IPS DF 4.7 (cell line): ENCODE measurements around the gene DRGX.

Experiments
- DNase-seq: peaks from one replicate; pipeline ENCODE4 v3.0.0-alpha.2; 2013; ENCODE audit warnings: low spot score; ENCODE audit errors: extremely low read depth

Gene DRGX

GRCh38 chr10:49395741-49396665, at the start of gene DRGX:
Gene DRGX (minus strand): TSS chr10:49396089. CDS start chr10:49395440, 649 bp downstream.
- no peak for DNase-seq

- DNase-seq: no peak
Observed at GRCh38 chr10:49444349-49444748, 48.5 kb upstream of the DRGX start.

DNA sequence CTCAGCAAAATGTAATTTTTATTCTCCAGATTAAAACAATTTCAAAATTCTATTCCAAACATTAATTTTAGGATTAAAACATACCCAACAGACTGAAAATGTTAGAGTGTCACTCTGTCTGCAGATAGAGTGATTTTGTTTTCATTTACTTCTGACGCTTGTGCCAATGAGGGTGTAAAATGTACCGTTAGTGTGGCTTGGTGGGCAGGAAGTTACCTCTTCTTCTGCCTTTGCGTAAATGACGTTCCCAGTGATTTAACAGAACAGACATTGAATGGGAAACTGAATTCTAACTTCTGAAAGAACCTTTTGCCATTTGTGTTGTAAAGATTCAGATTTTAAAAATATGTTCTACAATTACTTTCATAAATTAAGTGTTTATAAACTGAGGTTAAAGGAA, 47.0 kb upstream of the DRGX start:
- DNase-seq: no peak

- no peak for DNase-seq
Observed at GRCh38 chr10:49441488-49442476, 45.9 kb upstream of the DRGX start.

DNA sequence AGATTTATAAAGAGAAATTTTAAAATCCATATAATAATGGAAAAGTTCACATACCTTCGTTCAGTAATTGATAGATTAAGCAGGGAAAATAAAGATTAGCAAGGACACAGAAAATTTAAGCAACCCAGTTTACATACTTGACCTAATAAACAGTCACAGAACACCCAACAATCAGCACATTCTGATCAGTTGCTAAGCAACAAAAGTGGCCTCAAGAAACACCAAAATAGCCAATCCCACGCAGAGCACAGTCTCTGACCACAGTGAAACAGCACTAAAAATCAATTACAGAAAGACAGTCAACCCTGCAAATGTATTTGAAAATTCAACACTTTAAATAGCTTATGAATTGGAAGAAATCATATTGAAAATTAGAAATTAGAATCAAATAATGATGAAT, 39.3 kb upstream of the DRGX start:
- DNase-seq: no peak

DNA sequence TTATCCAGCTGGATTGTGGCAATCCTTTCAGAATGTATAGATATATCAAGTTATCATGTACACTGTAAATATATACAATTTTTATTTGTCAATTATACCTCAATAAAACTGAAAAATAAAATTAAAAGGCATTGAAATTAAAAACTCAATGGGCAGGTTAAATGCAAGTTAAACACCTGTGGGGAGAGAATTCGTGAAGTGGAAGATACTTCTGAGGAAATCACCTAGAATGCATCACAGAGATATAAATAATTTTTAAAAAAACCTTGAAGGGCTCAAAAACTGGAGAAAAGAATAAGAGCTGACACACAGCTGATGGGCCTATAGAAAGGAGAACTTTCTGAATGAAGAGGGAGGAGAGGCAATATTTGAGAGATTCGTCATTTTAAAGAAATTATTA, 37.2 kb upstream of the DRGX start:
- DNase-seq: no peak

GRCh38 chr10:49431426-49431825, 35.5 kb upstream of the DRGX start:
- no peak for DNase-seq

DNA sequence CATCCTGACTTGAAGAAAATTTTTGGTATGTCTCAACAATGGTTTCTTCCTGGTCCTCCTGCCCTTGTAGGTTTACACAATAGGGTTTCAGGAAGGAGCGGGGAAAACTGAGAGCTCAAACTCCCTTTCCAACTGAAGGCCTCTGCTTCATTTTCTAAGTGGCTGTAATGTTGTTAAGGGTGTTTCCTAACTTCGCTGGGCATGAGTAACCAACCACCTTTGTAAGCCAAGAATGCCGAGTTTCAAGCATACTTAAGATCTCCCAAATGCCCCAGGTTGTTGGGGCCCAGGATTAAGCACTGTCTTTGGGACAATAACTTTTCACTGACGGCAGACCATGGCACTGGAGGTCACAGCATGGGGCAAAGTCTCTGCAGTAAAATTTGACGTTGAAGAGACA, 33.6 kb upstream of the DRGX start:
- DNase-seq: no peak

DNA sequence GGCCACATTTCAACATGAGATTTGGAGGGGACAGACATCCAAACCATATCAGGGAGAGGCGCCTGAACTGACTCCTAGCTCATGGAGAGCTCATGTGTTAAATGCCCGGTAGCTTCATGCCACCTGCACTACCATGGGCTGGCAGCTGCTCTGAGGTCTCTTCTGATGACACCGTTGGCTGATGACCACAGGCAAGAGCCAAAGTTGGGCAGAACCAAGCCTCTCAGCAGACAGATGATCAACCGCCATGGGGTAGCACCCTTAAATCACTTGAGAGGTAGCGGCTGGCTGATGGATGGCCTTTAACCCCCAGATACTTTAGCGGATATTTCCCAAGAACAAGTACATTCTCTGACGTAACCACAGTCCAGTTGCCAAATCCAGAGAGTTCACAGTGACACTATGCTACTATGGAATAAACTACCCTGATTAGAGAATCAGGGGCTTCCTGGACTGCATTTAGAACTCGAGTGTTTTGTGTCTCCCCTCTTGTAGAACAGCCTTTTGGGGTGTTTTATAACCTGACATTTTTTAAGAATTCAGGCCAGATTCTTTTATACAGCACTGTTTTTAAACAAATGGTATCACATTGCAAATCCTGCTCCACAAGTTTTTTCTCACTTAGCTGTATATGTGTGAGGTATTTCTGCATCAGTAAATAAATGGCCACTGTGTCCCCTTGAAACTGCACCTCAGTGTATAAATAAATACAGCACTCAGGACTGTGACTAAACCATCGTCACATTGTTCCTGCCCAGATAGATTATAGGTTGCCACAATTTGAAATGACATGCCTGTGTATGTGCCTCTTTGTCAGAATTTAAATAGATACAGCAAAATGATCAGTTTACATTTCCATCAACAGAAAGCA, 30.8 kb upstream of the DRGX start:
- no peak for DNase-seq

DNA sequence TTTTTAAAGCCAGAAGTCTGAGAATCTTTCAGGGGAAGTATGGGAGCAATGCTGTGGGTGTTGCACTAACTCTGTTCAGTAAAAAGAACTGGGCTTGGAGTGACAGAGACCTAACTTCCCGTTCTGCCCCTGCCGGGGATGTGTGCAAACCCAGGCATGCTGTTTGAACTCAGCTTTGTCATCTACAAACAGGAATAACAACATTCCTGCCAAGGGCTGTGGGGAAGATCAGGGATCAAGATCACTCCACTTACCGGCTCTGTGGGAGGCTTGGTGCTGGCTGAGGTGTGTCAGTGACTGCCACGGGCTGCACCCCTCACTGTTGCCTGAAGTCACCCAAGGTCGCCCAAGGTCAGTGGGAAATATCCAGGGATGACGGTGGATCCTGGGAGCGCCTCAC, 23.1 kb upstream of the DRGX start:
- no peak for DNase-seq

- no peak for DNase-seq
Observed at GRCh38 chr10:49418328-49418727, 22.4 kb upstream of the DRGX start.

DNA sequence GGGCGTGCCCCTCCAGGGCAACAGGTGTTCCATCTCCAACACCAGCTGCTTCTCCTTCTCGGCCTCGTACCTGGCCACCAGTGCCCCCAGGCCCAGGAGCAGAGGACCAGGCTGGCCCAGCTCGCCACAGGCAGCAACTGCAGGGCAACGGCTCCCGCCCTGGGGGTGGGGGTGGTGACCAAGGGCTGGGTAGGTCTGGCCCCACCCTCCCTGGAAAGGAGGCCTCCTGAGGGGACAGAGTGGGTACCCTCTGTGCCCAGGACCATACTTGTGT, 22.1 kb upstream of the DRGX start:
- no peak for DNase-seq

DNA sequence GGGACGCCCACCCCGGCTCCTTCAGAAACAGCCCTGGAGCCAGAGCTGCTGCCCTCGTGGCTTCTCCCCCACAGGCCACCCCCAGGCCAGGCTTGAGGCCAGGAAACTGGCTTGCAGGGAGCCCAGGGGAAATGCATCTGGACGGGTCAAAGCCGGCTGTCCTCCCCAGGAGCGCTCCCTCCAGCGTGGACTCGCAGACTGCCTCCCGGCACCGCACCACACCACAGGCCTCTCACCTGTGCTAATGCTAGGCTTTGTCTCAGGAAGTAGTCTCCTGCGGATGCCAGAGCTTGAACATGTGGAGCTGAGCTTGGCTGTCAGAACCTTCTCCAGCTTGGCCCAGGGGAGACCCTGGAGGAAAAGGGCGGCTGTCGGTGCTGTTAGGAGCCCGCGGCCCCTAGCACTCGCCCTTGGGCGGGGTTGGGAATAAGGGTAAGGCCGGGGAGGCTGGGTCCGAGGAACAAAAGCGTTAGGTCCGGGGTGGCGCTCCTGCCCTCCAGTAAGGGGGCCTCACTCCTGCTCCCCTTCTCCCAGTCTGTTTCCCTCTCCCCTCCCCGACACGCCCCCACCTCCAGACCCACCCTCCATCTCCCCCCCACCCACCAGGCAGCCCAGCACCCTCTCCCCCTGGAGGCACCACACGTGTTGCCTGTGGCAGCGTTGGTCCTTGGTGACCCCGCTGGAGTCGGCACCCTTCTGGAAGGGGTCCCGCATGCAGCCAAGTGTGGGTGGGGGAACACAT, 21.6 kb upstream of the DRGX start:
- no peak for DNase-seq

DNA sequence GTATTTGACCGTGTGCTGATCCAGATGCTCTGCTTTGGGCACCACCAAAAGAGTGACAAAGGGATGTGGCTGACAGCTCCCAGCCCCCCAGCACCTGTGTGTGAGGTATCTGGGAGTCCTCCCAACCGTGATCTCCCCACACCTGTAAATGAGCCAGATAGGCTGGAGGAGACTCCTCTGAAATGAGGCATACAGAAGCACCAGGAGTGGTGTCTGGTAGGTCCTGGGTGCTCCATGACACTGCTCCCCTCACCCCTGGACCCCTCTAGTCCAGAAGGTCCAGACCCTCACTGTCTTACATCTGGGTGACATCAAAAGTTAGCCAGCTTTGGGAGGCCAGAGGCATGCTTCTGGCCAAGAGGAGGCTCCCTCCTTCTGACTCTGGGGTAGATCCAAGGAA, 20.0 kb upstream of the DRGX start:
- no peak for DNase-seq

DNA sequence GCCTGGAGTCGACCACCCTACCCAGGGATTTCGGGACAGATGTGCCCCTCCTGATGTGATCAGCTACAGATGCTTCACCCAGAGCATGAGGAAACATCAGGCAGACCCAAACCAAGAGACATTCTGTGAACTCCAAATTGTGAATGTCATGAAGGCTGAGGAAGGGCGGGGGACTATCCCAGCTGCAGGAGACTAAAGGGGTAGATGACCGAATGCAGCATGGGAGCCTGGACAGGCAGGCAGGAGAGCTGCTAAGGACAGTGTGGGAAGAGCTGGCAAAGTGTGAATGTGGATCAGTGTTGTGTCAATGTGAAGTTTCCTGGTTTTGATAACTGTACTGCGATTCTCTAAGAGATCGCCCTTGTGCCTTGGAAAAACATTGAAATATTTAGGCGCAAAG, 19.2 kb upstream of the DRGX start:
- DNase-seq: no peak

- DNase-seq: no peak
Observed at GRCh38 chr10:49414496-49414895, 18.6 kb upstream of the DRGX start.

DNA sequence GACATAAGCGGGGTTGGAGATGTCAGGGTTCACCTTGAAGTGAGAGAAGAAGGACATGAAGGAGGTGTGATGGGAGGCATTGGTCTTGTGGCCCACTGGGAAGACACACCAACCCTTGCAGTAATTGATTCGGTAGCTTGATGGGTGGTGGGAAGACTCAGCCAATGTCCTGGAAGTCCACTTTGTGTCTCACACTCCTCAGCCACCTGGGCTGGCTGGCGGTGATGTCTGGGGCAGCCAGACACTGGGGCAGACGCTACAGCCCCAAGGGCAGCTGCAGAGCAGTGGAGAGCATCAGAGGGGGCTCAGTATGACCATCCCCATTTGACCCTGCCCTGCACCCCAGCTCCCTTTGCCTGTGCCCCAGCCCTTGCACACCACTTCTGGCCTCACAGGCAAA, 16.7 kb upstream of the DRGX start:
- no peak for DNase-seq

DNA sequence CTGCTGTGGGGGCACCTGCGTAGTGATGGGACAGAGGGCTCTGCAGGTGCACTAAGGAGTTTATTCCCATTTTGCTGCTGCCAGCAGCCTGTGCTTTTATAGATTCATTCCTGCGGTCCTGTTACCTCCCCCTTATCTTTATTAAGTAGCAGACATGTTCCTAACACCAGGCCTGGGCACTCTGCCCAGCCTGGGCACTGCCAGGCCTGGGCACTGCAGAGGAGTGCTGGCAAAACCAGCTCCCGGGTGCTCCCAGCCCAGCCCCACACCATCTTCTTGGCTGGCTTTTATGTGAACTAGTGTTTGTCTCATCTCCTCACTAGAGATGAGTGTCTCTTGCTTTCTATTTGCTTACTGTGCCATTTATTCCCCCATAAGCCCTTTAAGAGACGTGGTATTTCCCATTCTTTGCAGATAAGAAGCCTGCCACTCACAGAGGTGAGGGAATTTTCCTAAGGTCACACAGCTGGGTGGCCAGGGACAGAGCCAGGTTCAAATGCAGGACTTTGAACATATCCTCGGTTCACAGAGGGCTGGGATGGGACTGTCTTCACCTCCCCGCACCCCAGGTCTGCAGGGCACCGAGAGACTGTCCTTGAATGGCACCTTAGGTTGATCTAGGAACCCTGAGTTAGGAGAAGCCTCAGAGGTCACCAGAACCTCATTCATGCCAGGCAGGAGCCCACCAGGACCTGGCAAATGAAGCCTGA, 14.6 kb upstream of the DRGX start:
- no peak for DNase-seq

DNA sequence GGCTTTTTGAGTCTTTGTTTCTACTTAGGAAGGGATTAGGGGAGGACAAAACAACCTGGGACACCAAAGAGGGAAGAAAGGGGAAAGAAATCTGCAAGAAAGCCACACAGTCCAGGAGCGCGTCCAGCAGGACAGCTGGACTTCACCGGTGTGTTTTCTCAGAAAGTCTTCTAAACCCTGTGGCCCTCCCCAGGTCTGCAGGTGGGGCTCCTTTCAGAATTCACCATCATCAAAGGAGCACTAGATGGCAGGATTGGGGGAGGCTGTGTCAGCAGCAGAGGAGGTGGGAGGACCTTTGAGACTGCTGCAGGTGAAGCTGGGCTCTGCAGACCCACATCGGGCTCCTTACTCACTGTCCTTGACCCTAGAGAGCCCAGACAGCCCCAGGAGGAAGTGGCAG, 13.9 kb upstream of the DRGX start:
- DNase-seq: no peak
